GM19023 (cell line): ENCODE measurements around the gene LRP1.
A peak's percentile ranks its signal among the peaks of the same experiment; 100 is the strongest.

ENCODE experiments used
- ATAC-seq: cut with Tn5 transposase; IDR thresholded peaks from one replicate; pipeline ENCODE4 v1.9.1; 2021; ENCODE audit warnings: mild to moderate bottlenecking, moderate library complexity; ENCODE audit not compliant: unreplicated experiment

The LRP1 gene

GRCh38 chr12:57127726-57128518, at the start of gene LRP1:
Gene LRP1 (plus strand): TSS chr12:57128483. CDS start chr12:57128965, 482 bp downstream.
- no peak for ATAC-seq

- ATAC-seq: peak; percentile 98
Observed at GRCh38 chr12:57078519-57079404, 49.5 kb upstream of the LRP1 start, which contains the start of gene NEMP1. Gene NEMP1 (minus strand): TSS chr12:57078791. CDS start chr12:57078745, 46 bp downstream.

- ATAC-seq: no peak
Observed at GRCh38 chr12:57079821-57080220, 48.5 kb upstream of the LRP1 start.

GRCh38 chr12:57080855-57081254, 47.4 kb upstream of the LRP1 start:
- no peak for ATAC-seq

GRCh38 chr12:57085999-57086492, 42.2 kb upstream of the LRP1 start:
- no peak for ATAC-seq

GRCh38 chr12:57086493-57087009, 41.7 kb upstream of the LRP1 start:
- no peak for ATAC-seq

GRCh38 chr12:57087010-57087690, 41.1 kb upstream of the LRP1 start:
- ATAC-seq: peak; percentile 30

GRCh38 chr12:57087691-57088353, 40.5 kb upstream of the LRP1 start:
- peak; percentile 38 for ATAC-seq

- peak; percentile 59 for ATAC-seq
Observed at GRCh38 chr12:57088354-57089270, 39.7 kb upstream of the LRP1 start, which contains the start of gene NAB2. Gene NAB2 (plus strand): TSS chr12:57089114. CDS start chr12:57089272, 158 bp downstream.

- ATAC-seq: no peak
Observed at GRCh38 chr12:57089271-57090245, 38.7 kb upstream of the LRP1 start.

GRCh38 chr12:57090490-57090889, 37.8 kb upstream of the LRP1 start:
- ATAC-seq: no peak

GRCh38 chr12:57090924-57091637, 37.2 kb upstream of the LRP1 start:
- no peak for ATAC-seq

- ATAC-seq: no peak
Observed at GRCh38 chr12:57091638-57092528, 36.4 kb upstream of the LRP1 start.

GRCh38 chr12:57092529-57092862, 35.8 kb upstream of the LRP1 start:
- no peak for ATAC-seq

- no peak for ATAC-seq
Observed at GRCh38 chr12:57092876-57093414, 35.3 kb upstream of the LRP1 start.
